ENCODE results near the gene ZC3HAV1.

GRCh38 chr7:139153832-139154231 is 44.3 kb upstream of the ZC3HAV1 start:
- TF ChIP-seq POLR2AphosphoS5 (IDR thresholded peaks at IDR 0.05; ENCODE audit: low read depth, low read length) (no peak), POU2F2 (IDR thresholded peaks at IDR 0.05; ENCODE audit: low read depth, low read length) (no peak), POLR2A (IDR thresholded peaks at IDR 0.05; ENCODE audit: low read depth, low read length) (no peak), TAF1 (IDR thresholded peaks at IDR 0.05; ENCODE audit: low read depth, low read length) (no peak)
